SH-SY5Y (cell line): ENCODE results near the gene TRIO.

Experiments
- GATA2 ChIP-seq: IDR thresholded peaks from 2 replicates; pipeline ENCODE4 v1.6.1; 2011; ENCODE audit warnings: mild to moderate bottlenecking, low read depth, low read length
- GATA3 ChIP-seq: IDR thresholded peaks from 2 replicates; pipeline ENCODE4 v1.6.1; 2011; ENCODE audit warnings: low read depth, mild to moderate bottlenecking, low read length, moderate library complexity

DNA sequence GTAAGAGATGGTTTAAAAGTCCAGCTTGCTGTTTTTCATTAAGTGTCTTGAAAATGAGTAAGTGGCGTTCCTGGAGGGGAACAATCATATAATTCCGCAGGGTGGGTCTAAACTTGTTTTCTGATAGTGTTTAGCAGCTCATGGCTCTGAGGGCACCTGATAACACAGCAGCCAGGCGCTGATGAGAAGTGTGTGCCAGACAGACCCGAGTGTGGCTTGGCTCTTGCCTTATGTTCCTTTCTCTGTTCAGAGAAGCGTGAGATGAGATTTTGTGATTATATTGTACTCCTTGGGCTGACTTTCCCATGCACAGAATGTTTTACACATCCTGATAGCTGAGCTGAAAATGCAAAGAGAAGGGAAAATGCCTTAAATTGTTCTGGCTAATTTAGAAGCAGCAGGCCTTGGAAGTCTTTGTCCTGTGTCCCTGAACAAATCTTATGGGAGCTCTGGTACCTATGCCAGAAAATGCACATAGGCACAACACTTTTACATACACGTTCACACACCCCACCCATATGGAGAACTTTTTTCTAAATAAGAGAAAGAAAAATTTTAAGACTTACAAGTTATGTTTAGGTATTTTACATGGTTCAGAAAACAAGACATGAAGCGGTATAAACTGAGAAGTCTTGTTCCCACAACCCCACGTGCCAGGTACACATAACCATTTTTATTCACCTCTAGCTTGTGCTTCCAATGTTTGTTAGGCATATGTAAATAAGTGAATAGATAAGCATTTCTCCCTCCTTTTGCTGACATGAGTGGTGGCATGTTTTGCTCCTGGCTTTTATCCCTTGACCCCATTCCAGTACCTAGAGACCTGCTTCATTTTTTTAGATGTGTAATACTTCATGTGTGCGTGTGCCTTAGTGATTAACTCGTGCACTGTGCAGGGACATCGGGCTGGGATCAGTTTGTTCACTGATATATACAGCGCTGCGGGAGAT is 286.2 kb downstream of the TRIO start:
- TF ChIP-seq GATA2: peak; percentile 81
- no peak; the same call in 1 of the 2 replicates for TF ChIP-seq GATA3
